NCI-H2107 (cell line): ENCODE data around the gene MGAT5B.

Source experiments
- DNase-seq: peaks from one replicate; lab custom pipeline; 2025; lab: John Stamatoyannopoulos, UW

MGAT5B gene

GRCh38 chr17:76981545-76982295, 113.5 kb downstream of the MGAT5B start:
- DNase-seq = no peak

GRCh38 chr17:76982408-76983074, 114.3 kb downstream of the MGAT5B start:
- no peak for DNase-seq

GRCh38 chr17:76983075-76983775, 115.0 kb downstream of the MGAT5B start:
- no peak for DNase-seq

- no peak for DNase-seq
Measured at GRCh38 chr17:76986365-76986764, 118.2 kb downstream of the MGAT5B start.

GRCh38 chr17:76987486-76988093, 119.4 kb downstream of the MGAT5B start:
- no peak for DNase-seq

- DNase-seq = no peak
Measured at GRCh38 chr17:76988796-76989195, 120.6 kb downstream of the MGAT5B start.

DNA sequence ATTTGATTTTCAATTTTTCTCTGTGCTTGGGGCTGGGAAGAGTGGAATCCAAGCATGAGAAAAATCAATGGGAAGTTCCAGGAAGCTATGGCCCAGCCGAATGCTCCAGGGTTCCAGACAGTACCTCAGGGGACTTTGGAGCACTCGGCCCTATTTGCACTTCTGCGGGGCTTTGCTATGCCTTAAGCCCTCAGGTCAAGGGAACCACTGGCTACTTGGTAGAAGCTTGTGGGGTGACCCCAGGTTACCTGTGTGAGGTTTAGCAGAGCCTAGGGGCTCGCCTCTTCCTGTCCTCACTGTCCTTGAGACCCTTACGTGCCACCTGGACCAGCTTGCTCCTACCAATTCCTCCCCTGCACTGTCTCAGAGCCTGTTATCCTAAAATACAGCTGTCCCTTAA, 121.3 kb downstream of the MGAT5B start:
- no peak for DNase-seq

DNA sequence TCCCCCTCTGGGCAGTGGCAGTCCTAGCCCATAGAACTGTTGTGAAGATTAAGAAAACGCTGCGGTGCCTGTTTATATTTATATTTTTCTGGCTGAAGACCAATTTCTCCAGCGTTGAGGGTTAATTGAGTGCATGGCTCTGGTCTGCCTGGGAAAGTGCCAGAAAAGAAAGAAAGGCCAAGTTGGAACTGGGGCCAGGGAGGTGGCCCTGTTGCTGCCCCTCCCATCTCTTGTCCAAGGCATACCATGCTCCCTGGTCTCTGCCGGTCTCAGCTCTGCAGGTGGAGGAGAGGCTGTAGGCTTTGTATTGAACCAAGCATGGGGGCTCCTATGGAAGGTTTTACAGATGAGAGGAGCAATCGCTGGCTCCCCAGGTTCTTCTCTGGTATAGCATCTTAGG, 124.7 kb downstream of the MGAT5B start:
- no peak for DNase-seq

DNA sequence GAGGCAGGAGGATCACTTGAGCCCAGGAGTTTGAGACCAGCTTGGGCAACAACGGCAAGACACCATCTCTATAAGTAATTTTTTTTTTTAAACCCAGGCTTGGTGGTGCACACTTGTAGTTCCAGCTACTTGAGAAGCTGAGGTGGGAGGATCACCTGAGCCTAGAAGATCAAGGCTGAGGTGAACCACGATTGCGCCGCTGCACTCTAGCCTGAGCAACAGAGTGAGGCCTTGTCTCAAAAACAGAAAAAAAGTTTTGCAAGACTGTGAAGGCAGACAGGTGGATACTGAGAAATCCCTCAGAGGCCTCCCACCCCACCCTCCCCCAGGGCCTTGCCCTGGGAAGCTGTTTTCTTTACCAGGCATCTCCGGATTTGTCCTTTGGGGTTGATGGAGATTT, 125.4 kb downstream of the MGAT5B start:
- no peak for DNase-seq

GRCh38 chr17:76994237-76994637, 126.0 kb downstream of the MGAT5B start:
- no peak for DNase-seq

GRCh38 chr17:76995387-76996105, 127.3 kb downstream of the MGAT5B start:
- DNase-seq = no peak

GRCh38 chr17:76996741-76997694, 128.8 kb downstream of the MGAT5B start:
- no peak for DNase-seq

- DNase-seq = no peak
Measured at GRCh38 chr17:76997981-76998531, 129.9 kb downstream of the MGAT5B start.

- DNase-seq = no peak
Measured at GRCh38 chr17:76998839-76999238, 130.6 kb downstream of the MGAT5B start.
